DMS153 (cell line): ENCODE results near the gene TNS1.

Source experiments
- DNase-seq: peaks from one replicate; lab custom pipeline; 2025; lab: John Stamatoyannopoulos, UW

TNS1 gene

DNA sequence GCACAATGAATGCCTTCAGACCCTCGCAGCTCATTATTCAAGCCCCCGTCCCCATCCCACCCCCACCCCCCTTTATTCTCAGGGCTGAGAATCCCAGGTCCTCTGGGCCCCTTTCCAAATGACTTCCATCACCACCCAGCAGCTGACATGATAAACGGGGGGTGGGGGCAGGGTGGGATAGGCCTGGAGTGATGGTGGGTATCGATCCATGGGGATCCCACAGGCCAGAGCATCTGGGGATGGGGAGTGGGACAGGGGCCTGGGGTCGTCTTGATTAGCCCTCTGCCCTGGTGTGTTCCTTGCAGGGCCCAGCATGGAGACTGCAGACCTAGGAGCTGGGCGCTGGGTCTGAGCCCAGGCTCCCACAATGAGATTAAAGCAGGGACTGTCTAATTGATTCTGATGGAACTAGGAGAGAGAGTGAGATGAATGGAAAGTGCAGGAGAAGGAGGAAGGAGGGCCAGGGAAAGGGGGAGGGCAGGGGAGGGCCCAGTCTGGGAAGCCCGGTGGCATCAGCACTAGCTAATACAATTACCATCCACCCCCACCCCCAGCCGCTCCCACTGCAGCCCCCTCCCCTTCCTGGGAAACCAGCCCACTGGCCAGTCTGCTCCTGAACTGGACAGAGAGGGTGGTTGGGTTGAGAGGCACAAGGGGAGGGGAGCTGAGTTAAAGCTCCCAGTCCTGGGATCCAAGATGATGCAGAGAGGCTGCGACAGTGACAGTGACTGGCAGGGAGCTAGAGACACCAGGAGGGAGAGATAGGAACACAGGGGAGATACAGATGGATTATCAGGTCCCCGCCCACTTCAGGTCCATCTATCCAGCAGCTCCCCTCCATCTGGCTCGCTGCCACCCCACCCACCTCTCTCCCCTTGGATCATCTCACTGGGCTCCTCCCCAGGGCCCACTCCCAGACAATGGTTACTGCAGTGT is 13.1 kb upstream of the TNS1 start:
- DNase-seq, result no peak

DNA sequence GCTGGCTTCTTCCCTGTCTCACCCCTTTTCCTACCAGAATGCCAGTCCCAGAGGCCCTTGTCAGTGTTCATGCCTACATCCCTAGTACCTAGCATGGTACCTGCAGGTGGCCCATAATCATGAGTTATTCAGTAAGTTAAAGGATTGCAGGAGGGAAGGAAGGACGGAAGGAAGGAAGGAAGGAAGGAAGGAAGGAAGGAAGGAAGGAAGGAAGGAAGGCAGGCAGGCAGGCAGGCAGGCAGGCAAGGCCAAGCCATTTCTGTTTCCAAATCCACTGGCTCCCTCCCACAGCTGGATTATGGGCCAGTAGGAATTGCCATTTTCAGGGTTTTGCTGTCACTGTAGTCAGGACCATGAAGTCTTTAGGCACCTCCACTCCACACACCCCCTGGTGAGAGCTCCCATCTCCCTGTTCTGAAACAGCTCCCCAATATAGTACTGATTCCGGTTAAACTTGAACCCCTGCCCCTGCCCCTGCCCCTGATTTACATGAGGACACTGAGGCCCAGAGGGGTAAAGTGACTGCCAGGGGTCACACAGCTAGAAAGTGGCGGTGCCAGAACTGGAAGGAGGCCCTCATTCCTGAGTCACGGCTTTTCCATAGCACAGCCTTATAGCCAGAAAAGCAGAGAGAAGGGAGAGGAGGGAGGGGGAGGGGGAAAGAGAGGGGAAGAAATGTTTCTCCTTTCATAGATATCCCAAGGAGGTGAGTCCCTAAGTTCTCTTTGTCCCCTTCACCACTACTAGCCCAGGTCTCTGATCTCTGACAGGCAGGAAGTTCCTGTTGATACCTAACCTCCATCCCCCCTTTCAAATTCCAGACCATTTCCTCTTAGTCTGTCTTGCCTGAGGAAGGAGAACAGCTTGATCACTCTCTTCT is 12.2 kb upstream of the TNS1 start:
- DNase-seq, result no peak

DNA sequence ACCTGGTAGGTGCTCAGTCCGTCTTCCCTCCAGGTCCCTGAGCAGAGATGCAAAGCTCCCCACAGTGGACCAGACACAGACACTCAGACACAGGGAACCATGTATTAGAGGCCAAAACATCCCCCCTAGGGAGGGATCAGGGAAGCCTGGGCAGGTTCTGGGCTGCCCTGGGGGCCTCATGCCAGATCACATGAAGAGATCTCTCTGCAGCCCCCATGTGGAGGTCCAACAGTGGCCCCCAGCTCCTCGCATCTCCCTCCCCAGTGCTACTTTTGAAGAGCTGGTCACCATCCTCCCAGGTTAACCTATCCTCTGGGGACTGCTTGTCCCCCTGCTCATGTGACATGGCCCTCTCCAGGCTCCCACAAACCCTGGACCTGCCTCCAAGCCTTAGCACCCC is 10.5 kb upstream of the TNS1 start:
- DNase-seq, result no peak

DNA sequence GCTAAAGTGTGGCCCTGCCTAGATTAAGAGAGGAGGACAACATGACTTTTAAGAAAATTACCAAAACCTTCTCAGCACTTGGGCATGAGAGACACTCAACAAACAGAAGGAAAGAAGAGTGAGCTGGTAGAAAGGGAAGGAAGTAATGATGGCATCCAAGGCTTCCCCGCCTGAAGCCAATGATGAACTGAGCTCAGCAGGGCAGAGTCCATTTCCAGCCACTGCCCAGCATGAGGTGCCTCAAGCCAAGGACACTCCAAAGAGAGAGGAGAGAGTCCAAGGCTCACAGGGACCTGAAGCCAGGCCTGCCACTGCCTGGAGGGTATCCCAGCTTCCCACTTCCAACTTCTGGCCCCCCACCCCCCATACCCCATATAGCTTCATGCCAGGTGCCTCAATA is 9.5 kb upstream of the TNS1 start:
- no peak for DNase-seq

DNA sequence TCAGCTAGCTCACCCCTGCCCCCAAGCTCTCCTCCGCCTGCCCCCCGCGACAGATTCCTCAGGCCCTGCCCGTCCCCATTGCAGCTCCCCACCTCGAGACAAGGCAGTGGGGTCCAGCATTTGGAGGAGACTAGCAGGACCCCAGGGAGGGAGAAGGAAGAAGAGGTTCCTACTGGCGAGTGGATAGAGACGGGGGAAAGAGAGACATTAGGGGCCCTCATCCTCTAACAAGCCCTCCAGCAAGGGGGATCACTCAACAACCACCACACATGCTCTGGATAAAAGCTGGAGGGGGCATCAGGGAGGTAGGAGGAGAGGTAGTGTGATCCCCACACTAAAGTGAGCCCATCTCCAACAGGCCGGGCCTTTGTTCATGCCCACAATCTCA is 8.9 kb upstream of the TNS1 start:
- DNase-seq, result no peak

DNA sequence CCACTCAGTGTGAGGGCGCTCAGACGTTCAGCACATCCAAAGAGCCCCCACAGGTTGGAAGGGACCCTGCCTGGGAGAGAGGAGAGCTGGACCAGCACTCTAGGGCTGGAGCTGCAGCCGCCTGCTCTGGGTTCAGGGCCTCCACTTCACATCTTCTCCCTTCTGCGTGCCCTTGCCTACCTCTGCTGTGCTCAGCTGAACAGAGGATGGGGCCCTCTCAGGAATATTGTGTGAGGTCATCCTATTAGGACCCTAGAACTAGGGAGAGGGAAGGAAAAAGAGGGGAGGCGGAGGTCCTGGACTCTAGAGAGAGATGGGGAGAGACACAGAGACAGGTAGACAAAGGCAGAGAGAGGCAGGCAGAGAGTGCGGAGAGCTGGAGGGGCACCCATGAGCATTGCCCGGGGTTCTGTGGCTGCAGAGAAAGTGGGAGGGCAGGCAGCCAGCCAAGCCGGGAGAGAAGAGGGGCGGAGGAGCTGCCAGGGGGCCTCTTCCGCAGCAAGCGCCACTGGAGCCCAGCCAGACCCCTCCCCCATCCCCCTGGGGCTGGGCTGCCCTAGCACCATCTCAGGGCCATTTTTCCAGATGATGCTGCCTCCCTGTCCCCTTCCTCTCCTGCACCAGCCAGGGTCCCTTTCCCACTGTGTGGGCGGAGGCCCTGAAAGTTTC is 8.3 kb upstream of the TNS1 start:
- no peak for DNase-seq

DNA sequence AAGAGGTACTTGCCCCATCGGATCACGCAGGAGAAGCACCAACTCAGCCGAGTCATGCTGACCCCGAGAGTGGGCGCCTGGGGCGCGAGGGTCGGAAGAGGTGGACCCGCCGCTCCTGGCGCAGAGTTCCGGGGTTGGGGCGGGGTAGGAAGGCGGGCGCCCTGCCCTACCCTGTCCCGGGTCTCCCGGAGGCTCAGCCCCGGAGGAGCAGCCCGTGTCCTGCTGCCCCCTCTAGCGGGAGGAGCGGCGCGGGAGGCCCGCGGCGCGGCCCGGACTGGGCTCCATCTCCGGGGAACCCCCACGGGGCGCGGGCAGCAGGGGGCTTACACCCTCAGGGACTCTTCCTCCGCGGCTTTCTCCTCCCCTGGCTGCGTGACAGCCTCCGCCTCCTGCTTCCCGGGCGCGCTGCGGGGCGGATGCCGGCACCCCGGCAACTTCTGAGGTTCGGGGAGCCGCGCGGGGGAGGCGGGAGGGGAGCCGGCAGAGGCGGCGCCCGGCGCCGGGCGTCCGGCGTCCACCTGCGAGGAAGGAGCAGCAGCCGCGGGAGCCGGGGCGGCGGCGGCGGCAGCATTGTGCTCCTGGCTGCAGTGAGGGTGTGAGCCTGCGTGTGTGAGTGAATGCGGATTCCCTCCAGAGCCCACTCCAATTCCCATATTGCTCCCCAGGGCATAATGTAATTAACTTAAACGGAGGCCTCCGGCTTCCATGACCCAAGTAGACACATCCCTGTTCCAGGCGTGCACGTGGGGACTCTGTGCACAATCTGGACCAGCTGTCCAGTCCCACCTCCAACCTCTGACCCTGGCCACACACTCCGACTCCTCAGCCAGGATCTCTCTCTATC is 7.6 kb upstream of the TNS1 start:
- DNase-seq, result no peak

DNA sequence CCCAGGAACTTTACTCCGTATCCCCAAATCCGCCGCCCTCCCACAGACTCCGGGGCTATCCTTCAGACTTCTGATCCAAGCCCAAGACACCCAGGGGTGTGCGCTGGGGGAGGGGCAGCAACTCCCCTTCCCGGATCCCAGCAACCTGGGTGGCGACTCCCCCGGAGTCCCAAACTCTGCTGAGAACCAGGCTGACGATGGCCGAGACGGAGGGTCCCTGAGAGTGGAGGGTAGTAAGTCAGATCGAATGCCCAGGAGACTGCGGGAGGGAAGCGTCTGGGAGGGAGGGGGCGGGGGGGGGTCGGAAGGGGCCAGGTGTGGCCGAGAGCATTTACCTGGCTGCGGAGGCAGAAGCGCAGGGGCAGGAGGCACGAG is 7.0 kb upstream of the TNS1 start:
- no peak for DNase-seq

DNA sequence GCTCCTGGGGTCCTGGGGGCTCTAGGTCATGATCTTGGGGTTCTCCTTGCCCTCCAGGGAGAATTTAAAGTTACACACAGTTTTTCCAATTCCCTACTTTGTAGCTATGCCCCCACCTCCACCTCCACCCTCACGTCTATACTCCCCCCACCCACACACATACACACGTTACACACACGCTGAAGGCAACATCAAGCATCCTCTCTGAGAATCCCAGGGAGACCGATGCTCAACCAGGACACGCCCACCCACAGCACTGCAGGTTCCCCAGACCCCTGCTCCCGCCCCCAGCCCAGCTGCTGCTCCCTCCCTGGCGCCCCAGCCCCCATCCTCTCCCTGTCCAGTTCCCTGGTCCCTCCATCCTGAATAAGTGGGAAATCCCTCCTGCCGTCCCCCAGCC is 6.4 kb upstream of the TNS1 start:
- DNase-seq, result no peak

DNA sequence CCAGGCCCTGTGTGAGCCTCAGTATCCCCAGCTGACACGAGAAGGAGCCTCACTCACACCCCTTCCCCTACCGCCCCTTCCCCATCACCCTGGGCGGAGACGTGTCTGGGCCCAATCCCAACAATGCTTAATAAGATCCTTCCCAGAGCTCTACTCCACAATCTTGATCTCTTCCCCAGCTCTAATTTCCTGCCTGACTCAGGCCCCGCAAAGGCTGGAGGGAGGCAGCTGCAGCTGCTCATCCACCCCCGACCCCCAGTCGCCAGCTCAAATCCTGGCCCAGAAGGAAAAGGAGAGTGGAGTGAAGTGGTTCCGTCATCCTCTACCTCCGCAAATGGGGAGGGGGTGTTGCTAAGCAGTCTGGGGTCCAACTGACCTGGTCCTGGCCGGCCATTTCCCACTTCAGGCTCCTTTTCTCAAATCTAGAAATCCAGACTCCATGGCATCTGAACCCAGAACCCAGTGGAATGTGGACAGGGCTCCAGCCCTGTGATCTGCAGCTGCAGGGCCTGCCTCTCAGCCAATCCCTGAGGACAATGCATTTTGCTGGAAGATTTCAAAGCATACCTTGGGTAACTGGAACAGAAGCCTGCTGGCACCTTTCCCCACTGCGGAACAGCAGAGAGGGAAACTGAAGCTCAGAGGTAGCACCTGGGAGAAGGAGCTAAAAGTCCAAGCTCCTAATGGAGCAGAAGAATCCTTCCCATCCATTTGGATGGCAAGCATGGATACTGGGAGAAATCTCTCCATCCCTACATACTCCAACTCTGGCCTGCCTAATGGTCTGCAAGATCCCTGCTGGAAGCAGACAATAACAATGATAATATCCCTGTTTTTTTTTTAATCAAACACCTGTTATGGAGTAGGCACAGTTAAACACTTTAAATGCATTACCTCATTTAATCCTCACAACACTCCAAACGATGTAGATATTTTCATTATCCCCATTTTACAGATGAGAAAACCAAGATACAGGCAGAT is 5.6 kb upstream of the TNS1 start:
- no peak for DNase-seq

DNA sequence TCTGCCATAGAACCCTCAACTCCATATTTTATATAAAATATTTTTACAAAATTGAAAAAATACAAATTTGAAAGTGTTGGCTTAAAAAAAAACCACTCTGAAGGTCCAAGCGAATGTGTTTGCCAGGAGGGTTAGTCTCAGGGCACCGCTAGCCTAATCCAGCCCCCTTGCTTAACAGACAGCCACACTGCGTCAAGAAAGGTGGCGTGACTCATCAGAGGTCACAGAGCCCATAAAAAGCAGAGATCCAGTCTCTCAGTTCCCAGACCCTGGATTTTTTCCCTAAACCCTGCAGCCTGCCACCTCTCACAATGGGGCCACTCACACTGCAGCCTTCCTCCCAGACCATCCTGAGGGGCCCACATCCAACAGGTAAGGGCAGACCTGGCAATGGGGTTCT is 3.9 kb upstream of the TNS1 start:
- DNase-seq, result no peak

DNA sequence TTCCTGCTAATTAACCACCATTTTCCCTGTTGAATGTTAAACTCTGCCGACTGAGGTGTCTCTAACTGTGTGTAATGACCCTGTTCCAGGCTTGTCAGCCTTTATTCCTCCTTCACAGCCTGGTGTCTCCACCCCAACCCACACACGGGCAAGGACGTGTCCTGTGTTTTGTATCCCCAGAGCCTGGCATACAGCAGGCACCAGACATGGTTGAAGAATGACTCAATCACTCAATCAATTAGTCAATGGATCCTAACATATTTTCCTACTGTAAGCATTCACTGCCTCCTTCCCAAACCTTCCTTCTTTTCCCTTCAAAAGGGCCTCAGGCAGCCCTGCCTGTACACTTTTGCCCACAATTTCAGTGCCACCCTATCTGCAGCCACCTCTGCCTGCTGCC is 2.7 kb upstream of the TNS1 start:
- no peak for DNase-seq

DNA sequence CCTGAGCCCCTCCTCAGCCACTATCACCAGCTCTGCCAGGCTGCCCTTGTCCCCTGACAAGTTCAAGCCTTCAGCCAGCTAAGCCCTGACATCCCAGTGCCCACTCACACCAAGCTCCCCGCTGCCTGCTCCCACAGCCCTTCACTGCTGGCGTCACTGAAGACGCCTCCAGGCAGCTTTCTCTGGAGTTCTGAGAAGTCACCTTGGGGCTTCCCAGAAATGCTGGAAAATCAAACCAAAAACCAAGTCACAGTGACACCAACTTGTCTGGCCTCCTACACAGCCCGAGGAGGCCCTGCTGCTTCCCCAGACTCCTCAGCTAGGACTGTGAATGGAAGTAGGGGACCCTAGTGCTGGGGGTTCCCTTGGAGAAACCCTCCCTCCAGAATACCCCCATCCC is 2.2 kb upstream of the TNS1 start:
- no peak for DNase-seq

DNA sequence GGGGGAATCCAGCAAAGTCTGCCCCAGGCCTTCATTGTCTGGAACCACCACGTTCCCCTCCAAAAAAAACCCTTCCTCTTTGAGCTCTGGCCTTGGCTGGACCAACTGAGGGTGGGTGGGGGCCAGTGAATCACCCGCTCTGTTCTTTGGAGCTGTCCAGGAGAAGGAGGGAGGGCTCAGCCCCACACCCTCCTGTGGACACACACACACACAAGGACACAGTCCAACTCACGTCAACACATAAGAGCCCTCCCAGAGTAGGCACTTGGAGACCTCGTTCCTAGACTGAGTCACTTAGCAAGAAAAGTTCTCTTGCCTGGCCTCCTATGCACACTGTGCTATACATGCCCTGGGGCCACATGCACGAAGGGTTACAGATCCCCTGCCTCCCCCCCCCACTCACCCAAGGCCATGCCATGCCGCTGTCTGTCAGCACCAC is 1.2 kb upstream of the TNS1 start:
- no peak for DNase-seq

DNA sequence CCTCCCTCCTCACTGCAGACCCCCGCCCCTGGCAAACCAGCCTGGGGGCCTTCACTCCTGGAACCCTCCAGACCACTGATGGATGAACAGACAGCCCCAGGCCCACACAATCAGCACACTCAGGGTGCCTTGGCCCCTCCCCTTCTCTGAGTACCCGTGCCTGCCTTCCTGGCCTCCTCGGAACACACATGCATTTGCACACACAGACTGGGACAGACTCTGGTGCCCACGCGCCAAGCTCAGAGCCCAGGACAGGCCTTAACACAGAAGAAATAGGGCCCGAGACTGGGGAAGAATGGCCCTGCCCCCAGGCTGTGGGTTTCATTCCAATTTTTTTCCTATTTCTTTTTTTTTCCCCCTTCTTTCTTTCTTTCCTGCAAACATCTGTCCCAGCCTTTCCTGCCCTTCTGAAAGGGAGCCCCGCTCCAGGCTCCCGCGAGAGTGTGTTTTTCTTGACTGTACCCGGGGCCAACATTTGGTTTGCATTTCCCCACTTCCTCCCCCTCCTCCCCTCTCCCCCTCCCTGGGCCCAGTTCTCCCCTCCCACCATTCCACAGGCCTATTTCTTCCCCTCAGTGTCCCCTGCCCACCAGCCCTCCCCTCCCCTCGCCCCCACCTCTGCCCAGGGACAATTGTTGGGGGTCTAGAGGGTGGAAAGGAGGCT is 618 bp upstream of the TNS1 start:
- DNase-seq, result no peak

DNA sequence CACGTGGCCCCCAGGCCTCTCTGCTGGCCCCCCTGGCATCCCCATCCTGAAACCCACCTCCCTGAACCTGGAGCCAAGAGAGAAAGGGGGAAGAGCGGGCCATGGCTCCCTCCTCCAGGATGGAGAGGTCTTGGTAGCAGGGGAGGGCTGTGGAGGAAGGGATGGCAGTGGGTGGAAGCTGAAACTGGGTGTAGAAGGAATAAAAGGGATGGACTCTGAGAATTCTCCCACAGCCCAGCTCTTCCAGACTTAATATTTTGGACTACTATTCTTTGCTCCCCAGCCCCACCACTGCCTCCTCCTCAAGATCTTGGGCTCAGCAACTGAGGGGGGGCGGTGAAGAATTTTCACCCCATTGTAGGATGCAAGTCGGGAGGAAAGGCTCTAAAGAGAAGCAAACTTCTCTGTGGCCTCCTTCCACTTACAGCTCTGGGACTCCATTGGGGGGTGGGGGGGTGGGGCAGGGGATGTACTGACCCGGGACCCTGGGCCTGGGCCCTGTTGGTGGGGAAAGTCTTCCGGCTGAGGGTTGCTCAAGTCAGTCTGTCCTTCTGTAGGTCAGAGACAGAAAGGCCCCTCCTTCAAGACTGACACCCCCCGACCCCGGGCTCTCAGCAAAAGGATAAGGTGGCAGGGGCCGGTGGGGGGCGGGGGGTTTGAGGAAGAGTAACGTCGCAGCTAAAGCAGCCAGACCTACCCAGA is 501 bp downstream of the TNS1 start:
- no peak for DNase-seq

DNA sequence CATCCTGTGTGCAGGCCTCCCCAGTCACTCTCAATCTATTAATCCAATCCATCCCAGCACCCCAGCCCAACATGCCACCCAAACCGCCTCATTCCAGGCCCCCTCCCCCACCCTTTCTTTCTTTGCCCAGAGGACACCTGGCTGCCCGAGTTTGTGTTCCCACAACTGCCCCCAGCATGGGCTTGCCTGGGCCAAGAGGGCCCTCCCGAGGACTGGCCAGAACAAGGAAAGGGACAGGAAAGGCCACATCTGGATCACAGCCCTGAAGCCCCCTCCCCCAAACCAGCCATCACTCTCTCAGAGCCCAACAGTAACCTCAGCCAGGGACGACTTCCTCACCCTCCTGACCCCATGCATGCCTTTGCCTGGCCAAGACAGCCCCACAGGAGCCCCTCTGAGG is 1.2 kb downstream of the TNS1 start:
- no peak for DNase-seq

DNA sequence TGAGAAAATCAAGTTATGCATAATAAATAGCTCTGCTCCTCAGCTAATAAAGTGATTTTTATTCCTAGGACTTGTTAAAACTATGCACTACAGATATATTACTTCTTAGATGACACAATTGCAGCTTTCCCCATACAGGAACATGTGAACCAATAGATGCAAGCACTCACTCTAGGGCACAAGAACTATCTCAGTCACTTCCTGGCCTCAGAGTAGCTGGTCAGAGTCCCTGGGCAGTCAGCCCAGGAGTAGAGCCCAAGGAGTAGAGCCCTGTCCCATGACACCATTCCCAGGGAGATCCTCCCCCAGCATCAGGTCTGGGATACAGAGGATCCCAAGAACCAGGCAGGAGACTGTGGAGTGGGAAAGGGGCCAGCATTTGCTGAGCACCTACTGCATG is 2.7 kb downstream of the TNS1 start:
- no peak for DNase-seq

DNA sequence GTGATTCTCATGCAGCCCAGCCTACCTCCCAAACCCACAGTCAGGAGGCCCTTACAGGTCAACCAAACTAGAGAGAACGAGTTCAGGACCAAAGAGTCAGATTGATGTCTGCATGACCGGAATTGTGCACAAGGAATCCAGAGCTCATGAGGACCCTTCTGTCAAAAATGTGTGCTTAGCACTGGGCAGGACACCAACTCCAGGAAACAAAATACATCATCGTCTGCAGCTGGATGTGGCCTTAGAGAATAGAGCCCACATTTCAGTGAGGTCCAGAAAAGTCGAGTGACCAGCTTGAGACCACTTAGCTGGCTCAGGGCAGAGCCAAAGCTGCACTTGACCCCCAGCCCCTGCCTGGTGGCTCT is 3.2 kb downstream of the TNS1 start:
- DNase-seq, result no peak
